AG04450 (cell line): ENCODE data around the gene RASAL1. TPM values are rescaled to one million over a fixed set of nuclear protein-coding genes. Genes with fewer than 3 reads are reported as not detected.

ENCODE experiments used
- CTCF ChIA-PET: fragments of 300-600, 350-600 bp; formaldehyde crosslinking; extraction: SDS; loops from one replicate; lab custom pipeline; 2022; ENCODE audit warnings: antibody characterized with exemption, inconsistent platforms; lab: Charles Lee
- POLR2A ChIA-PET: fragments of 350-600 bp; formaldehyde crosslinking; extraction: SDS; loops from one replicate; lab custom pipeline; 2021; ENCODE audit warnings: antibody characterized with exemption, inconsistent platforms; lab: Yijun Ruan, JAX
- DNase-seq: peaks from one replicate; pipeline ENCODE4 v3.0.0-alpha.2; 2011; ENCODE audit warnings: low read depth, low spot score
- H3K27ac ChIP-seq: one replicate; pipeline ENCODE4 v1.5.1; 2012; ENCODE audit warnings: low read depth, low read length, control low read depth
- H3K27me3 ChIP-seq: one replicate; pipeline ENCODE4 v1.6.0; 2012; ENCODE audit warnings: low read length; ENCODE audit not compliant: control insufficient read depth, insufficient read depth
- H3K4me3 ChIP-seq: 2 replicates; pipeline ENCODE4 v1.5.1; 2011; ENCODE audit warnings: mild to moderate bottlenecking, low read depth, low read length, control low read depth
- H3K9me3 ChIP-seq: 2 replicates; pipeline ENCODE4 v1.5.1; 2012; ENCODE audit warnings: low read length; ENCODE audit not compliant: control insufficient read depth, insufficient read depth
- polyA plus RNA-seq: library from polyadenylated mRNA; depleted of rRNA; stranded (reverse); fragments of >200 nt; gene quantifications from 2 replicates; pipeline ENCODE4 v1.2.3, GENCODE V29; 2011
- TF ChIP-seq, protein P1 (sequence below): IDR thresholded peaks from 2 replicates; pipeline ENCODE4 v1.5.1; 2011; ENCODE audit warnings: low read depth, low read length, control low read depth, inconsistent platforms

RASAL1 gene
- polyA plus RNA-seq, 1 experiment: not detected

DNA sequence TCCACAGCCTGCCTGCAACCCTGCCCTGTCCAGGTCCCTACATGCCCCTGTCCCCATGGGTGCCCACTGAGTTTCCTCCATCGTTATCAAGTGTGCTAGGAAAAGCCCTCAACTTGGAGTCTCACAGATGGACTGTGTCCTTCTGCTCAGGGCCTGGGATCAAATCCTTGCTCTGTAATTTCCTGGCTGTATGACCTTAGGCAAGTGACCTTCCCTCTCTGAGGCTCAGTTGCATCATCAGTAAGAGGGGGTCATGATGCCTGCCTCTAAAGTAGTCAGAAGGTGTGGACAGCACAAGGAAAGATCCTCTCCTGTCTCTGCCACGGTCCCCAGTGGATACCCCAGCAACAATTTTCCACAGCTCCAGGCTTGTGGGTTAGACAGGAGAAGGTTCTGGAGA, 22.2 kb downstream of the RASAL1 start:
- CTCF ChIA-PET: no interaction called here
- Histone ChIP-seq H3K9me3 (no peaks in the 10 kb centered on the region; the same call in 1 of the 2 replicates), H3K27ac (no peak overlapping the region), H3K4me3 (no peak overlapping the region), H3K27me3 (peaks cover 8% of the 10 kb centered on the region)
- TF ChIP-seq, protein P1, sequence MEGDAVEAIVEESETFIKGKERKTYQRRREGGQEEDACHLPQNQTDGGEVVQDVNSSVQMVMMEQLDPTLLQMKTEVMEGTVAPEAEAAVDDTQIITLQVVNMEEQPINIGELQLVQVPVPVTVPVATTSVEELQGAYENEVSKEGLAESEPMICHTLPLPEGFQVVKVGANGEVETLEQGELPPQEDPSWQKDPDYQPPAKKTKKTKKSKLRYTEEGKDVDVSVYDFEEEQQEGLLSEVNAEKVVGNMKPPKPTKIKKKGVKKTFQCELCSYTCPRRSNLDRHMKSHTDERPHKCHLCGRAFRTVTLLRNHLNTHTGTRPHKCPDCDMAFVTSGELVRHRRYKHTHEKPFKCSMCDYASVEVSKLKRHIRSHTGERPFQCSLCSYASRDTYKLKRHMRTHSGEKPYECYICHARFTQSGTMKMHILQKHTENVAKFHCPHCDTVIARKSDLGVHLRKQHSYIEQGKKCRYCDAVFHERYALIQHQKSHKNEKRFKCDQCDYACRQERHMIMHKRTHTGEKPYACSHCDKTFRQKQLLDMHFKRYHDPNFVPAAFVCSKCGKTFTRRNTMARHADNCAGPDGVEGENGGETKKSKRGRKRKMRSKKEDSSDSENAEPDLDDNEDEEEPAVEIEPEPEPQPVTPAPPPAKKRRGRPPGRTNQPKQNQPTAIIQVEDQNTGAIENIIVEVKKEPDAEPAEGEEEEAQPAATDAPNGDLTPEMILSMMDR: no peak
- POLR2A ChIA-PET: no interaction called here
- no peak for DNase-seq

DNA sequence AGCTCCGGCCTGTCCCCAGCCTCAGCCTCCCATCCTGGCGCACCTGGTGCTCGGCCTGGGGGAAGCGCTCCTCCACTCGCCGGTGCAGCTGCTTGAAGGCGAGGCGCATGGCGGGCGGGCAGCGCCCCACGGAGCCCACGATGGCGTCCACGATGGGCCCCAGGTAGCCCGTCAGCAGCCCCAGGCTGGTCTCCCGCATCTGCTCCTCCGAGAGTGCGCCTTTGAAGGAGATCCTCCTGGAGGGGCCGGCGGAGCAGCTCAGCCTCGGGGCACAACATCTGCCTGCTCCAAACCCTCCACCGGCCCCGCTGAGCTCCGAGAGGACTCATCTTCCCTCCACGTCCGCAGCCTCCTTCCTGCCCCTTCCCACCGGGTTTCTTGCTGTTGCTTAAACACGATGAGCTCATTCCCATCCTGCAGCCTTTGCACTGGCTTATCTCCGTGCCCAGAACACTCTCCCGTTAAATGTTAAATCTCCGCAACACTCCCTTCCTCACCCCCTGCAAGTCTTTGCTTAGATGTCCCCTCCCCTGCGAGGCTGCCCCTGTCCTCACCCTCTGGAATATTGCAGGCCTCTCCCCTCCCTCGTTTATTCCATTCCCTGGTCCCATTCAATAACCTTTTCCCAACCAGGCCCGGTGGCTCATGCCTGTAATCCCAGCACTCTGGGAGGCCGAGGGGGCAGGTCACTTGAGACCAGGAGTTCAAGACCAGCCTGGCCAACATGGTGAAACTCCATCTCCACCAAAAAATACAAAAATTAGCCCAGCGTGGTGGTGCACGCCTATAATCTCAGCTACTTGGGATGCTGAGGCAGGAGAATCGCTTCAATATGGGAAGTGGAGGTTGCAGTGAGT, 23.3 kb downstream of the RASAL1 start:
- no peak overlapping the region for H3K4me3 ChIP-seq
- no peaks in the 10 kb centered on the region; the same call in 1 of the 2 replicates for H3K9me3 ChIP-seq
- ChIA-PET POLR2A (no interaction called here), CTCF (no interaction called here)
- TF ChIP-seq, protein P1: no peak
- H3K27ac ChIP-seq: no peak overlapping the region
- H3K27me3 ChIP-seq: peaks cover 11% of the 10 kb centered on the region
- no peak for DNase-seq

DNA sequence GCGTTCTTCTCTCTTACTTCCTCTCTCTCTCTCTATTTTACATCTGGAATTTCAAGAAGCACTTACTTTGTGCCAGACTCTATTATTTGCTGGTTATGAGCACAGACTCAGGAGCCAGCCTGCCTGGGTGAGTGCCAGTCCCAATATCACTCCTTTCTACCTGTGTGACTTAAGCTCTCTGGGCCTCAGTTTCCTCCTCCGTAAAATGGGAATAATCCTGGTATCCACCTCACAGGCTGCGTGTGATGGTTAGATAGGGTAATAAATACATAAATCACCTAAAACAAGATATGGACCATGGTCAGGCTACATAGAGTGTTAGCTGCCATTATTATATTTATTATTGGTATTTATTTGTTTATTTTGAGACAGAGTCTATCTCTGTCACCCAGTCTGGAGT, 24.3 kb downstream of the RASAL1 start:
- ChIA-PET POLR2A (no interaction called here), CTCF (no interaction called here)
- Histone ChIP-seq H3K27ac (no peak overlapping the region), H3K27me3 (peaks cover 8% of the 10 kb centered on the region), H3K4me3 (no peak overlapping the region), H3K9me3 (no peaks in the 10 kb centered on the region; the same call in 1 of the 2 replicates)
- DNase-seq: no peak
- TF ChIP-seq, protein P1: no peak

DNA sequence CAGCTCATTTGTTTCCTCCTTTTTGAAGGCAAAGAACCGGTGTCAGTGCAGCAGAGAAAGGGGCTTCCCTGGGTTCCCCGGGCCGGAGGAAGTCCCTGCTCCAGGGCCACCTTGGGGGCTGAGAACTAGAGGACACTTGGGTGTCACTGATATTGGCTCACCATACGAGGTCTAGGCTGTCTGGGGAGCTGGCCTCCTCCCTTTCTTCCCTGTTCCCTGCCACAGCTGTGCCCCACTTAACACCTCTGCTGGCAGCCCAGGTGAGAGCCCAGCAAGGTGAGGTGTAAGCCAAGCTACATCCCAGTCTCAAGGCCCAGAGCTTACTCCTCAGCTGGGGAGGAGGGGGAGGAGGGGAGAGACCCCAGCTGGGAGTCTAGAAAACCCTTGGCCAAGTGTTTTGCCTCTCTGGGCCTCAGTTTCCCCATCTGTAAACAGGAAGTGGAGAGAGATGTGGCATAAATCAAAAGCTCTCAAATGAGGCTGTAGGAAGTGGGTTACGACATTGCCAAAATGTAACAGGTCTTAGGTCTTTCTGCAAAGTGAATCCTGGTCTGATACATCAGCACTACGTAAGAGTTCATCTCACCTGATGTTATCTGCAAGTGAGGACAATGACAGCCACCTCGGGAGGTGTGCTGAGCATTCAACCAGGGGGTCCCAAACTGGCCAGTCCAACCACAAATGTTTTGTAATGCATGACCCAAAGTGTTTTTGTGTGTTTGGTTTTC, 25.5 kb downstream of the RASAL1 start:
- POLR2A ChIA-PET: no interaction called here
- Histone ChIP-seq H3K27me3 (peaks cover 8% of the 10 kb centered on the region), H3K4me3 (no peak overlapping the region), H3K27ac (no peak overlapping the region), H3K9me3 (no peaks in the 10 kb centered on the region; the same call in 1 of the 2 replicates)
- TF ChIP-seq, protein P1: no peak
- CTCF ChIA-PET: interaction anchor here (0.9 to 1.7 kb wide), 2 partner anchors 61 to 65 kb away, joined by 3 read pairs; no protein-coding TSS in a partner anchor
- no peak for DNase-seq
